ENCODE data around the gene RIPK1. TPM values are rescaled to one million over a fixed set of nuclear protein-coding genes. Genes with fewer than 3 reads are reported as not detected.

RIPK1 gene
- total RNA-seq, 1 experiment from 2014 or later = 19.1 TPM

DNA sequence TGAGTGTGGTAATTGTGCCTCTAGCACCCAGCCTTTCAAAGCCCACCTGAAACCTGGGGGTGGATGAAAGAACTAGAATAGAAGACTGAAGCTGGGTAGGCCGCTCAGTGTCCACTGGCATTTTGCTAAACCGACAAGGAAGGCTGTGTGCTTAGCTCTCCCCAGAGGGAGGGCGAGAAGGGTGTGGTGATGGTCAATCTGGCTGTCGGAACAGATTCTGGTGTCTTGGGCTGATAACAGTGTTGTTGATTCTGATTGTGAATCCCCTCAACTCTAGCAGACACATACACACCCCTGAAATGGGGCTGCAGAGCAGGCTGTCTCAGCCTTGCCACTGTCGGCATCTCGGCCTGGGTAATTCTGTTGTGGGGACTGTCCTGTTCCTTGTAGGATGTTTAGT, 46.1 kb downstream of the RIPK1 start:
- ChIA-PET CTCF (no interaction called here), POLR2A (no interaction called here), RAD21 (ENCODE audit: low non-redundant PET in 1 of 2, low total read pairs in 2 of 2, uncharacterized antibody in 2 of 2, unreplicated experiment in 2 of 2) (no interaction called here)
- no peaks in the 10 kb centered on the region for H3K27me3 ChIP-seq (ENCODE audit: insufficient read depth, low read length)
- peaks cover 6% of the 10 kb centered on the region; the same call in 1 of the 2 replicates for H3K79me2 ChIP-seq (ENCODE audit: insufficient read depth, low read length)
- BruUV-seq (replicated peaks) = no TSS peak
- no peak overlapping the region for H2AFZ ChIP-seq (ENCODE audit: low read depth, low read length, poor library complexity, severe bottlenecking)
- intact Hi-C loops (cut with micrococcal nuclease) = no loop called here
- no peak overlapping the region for H3K4me3 ChIP-seq (replicated peaks in 1 of 2; ENCODE audit: low read depth in 1 of 2, low read length in 2 of 2)
- no peak for TF ChIP-seq EZH2 (IDR thresholded peaks at IDR 0.05)
- TF ChIP-seq ATF3 (IDR thresholded peaks at IDR 0.05) = no peak
- no peak for TF ChIP-seq CBX3 (IDR thresholded peaks at IDR 0.05; ENCODE audit: low read depth)
- TF ChIP-seq JUND (IDR thresholded peaks at IDR 0.05) = no peak
- no peak for TF ChIP-seq SP1 (IDR thresholded peaks at IDR 0.05; ENCODE audit: low read depth)
- TF ChIP-seq, protein P1, sequence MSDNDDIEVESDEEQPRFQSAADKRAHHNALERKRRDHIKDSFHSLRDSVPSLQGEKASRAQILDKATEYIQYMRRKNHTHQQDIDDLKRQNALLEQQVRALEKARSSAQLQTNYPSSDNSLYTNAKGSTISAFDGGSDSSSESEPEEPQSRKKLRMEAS (IDR thresholded peaks at IDR 0.05) = no peak
- ATAC-seq (no peak), DNase-seq (ENCODE audit: low read depth, low spot score) (no peak)
- peaks cover 6 to 12% of the 10 kb centered on the region in 2 experiments for H3K4me1 ChIP-seq (ENCODE audit: control insufficient read depth in 1 of 2, insufficient read depth in 2 of 2, low read length in 2 of 2)
- no peaks in the 10 kb centered on the region for H3K9me3 ChIP-seq (ENCODE audit: control insufficient read depth in 1 of 2, insufficient read depth in 1 of 2, low read depth in 1 of 2, low read length in 2 of 2)
- H3K4me2 ChIP-seq (ENCODE audit: low read length) = no peak overlapping the region
- H3K9me2 ChIP-seq (ENCODE audit: insufficient read depth) = no peaks in the 10 kb centered on the region
- H3K27ac ChIP-seq (ENCODE audit: low read depth, low read length) = no peak overlapping the region
- no peak overlapping the region for H3K9ac ChIP-seq (ENCODE audit: low read length)
- peaks cover 13 to 14% of the 10 kb centered on the region in 2 experiments; a peak in 3 of 4 replicates for H3K36me3 ChIP-seq (ENCODE audit: control insufficient read depth in 1 of 2, insufficient read depth in 2 of 2, low read length in 2 of 2)
- no peaks in the 10 kb centered on the region for H4K20me1 ChIP-seq (ENCODE audit: insufficient read depth)

DNA sequence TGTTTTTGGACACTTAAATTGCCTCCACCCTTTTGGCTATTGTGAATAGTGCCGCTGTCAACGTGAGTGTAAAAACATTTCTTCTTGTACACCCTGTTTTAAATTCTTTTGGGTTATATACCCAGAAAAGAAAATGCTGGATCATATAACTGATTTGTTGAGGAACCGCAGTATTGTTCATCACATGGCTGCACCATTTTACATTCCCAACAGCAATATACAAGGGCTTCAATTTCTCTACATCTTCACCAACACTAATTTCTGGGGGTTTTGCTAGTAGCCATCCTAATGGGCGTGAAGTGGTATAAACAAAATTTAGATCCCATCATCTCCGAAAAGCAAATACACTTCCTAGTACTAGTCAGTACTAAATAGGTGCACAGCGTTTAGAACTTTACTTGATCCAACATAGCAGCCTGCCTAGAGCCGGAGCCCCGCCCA, 49.6 kb downstream of the RIPK1 start:
- ChIA-PET RAD21 (ENCODE audit: low non-redundant PET in 1 of 2, low total read pairs in 2 of 2, uncharacterized antibody in 2 of 2, unreplicated experiment in 2 of 2) (no interaction called here), POLR2A (no interaction called here), CTCF (interaction anchor here (1.0 kb wide), 1 partner anchor 118 kb away, joined by 4 read pairs; the partner anchor contains the start of gene NQO2)
- Histone ChIP-seq H3K4me2 (ENCODE audit: low read length) (peak overlapping the region; percentile 93), H3K27ac (ENCODE audit: low read depth, low read length) (peak overlapping the region; percentile 86), H2AFZ (ENCODE audit: low read depth, low read length, poor library complexity, severe bottlenecking) (peak overlapping the region; percentile 10), H3K9ac (ENCODE audit: low read length) (peak overlapping the region; percentile 92), H3K4me3 (replicated peaks in 1 of 2; ENCODE audit: low read depth in 1 of 2, low read length in 2 of 2) (peak overlapping the region; percentile 80 to 99), H3K79me2 (ENCODE audit: insufficient read depth, low read length) (peaks cover 10% of the 10 kb centered on the region; the same call in 1 of the 2 replicates), H3K9me2 (ENCODE audit: insufficient read depth) (no peaks in the 10 kb centered on the region), H4K20me1 (ENCODE audit: insufficient read depth) (no peaks in the 10 kb centered on the region), H3K27me3 (ENCODE audit: insufficient read depth, low read length) (no peaks in the 10 kb centered on the region), H3K9me3 (ENCODE audit: control insufficient read depth in 1 of 2, insufficient read depth in 1 of 2, low read depth in 1 of 2, low read length in 2 of 2) (no peaks in the 10 kb centered on the region), H3K4me1 (ENCODE audit: control insufficient read depth in 1 of 2, insufficient read depth in 2 of 2, low read length in 2 of 2) (peaks cover 14 to 23% of the 10 kb centered on the region in 2 experiments), H3K36me3 (ENCODE audit: control insufficient read depth in 1 of 2, insufficient read depth in 2 of 2, low read length in 2 of 2) (peaks cover 0 to 6% of the 10 kb centered on the region in 2 experiments; a peak in 3 of 4 replicates)
- no peak for DNase-seq (ENCODE audit: low read depth, low spot score)
- intact Hi-C loops (cut with micrococcal nuclease) = loop anchor here (5.0 kb wide), 1 partner anchor 121 kb away; the partner anchor contains the start of gene NQO2
- ATAC-seq = peak; percentile 16
- TSS peak; percentile 86 for BruUV-seq (replicated peaks)
- no peak for TF ChIP-seq TCF7L2 (IDR thresholded peaks at IDR 0.05; ENCODE audit: borderline replicate concordance, extremely low read depth, insufficient read depth, insufficient read length)
- peak; percentile 60 for TF ChIP-seq POLR2A (IDR thresholded peaks at IDR 0.05; ENCODE audit: borderline replicate concordance, extremely low read depth, insufficient read depth, insufficient read length)

All from HCT116 (cell line).